GM21381 (cell line): Measurements from ENCODE around the gene MOV10L1.

Source experiments
- ATAC-seq: cut with Tn5 transposase; IDR thresholded peaks from one replicate; pipeline ENCODE4 v1.9.1; 2021; ENCODE audit warnings: mild to moderate bottlenecking, moderate library complexity; ENCODE audit not compliant: unreplicated experiment

MOV10L1 gene

GRCh38 chr22:50101870-50102565 lies 12.2 kb downstream of the MOV10L1 start:
- no peak for ATAC-seq

DNA sequence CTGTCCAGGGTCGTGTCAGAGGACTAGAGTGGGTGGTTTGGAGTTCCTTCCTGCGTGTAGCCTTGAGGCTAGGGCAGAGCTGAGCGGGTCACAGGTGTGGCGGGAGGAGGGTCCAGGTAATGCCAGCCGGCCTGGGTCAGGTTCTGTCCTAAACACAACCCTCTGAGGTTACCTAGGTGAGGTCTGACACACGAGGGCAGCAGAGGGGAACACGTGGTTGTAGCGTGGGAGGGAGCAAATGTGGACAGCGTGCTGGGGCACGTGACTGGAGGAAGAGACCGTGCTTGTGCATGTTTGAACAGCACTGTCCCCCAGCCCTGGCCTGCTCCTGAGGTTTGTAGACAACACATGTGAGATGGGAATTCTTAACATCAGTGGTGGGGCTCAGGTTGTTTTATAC lies 13.1 kb downstream of the MOV10L1 start:
- ATAC-seq = no peak

DNA sequence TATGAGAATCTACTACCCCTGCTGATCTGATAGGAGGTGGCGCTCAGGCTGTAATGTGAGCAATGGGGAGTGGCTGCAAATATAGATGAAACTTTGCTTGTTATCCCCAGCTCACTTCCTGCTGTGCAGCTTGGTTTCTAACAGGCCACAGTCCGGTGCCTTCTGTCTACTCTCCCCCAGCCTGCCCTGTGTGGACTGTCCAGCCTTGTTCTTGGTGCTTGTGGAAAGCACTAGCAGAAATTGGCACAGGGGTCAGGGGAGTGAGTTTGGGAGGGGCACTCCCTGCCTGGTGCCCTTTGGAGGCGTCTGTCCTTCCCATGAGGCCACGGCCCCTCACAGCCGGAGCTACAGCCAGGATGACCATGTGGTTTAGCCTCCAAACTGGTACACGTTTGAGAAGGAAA lies 14.3 kb downstream of the MOV10L1 start:
- ATAC-seq = no peak

DNA sequence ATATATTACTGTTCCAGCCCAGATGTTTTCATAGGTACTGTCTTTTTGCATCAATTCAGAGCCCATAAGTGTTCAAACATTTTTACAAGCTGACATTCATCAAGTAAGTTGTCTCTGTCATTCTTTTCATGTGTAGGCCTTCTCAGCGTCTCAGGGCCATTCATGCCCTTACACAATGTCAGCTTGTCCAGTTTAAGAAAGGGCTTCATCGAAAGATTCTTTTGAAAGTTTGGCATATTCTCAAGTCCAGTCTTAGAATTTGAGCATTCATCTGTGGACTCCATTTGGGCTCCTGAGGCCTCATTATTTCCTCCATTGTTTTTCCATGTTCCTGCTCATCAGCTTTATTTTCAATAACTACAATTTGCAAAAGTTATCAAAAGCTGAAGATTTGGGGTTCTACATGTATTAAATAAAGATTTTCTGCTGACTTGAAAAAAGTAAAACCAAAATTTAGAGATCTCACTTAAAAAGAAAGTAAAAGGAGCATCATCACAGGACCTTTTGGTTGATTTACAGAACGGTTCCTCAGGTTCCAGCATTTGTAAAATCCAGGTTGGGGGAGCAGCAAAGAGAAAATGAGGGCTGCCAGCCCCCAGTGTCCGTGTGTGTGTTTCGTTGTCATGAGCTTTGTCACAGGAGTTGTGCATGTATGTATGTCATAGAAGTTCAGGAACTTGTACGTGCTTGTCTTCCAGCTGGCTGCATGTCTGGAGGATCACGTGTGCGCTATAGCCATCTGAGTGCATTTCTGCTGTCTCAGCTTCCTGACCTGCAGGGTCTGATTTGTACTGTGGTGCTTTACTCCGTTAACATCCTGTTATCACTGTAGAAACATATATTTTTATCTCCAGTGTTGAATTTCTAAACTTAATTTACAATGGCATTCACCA lies 15.6 kb downstream of the MOV10L1 start:
- ATAC-seq = no peak

DNA sequence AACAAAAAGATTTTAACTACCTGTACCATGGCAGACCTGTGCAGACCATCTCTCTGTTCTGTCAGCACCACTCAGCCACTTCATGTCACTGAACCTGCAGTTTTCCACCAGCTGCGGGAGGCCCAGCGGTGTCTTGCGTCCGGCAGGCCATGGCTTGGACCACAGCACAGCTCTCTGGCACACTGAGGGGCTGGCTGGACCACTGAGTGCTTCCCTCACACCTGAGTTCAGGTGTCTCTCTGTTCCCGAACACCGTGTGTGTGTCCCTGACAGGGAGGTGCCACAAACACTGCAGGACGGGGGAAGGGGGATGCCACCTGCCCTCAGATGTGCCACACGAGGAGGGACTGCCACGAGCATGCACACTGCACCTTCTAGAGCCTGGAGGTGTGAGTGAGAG lies 17.7 kb downstream of the MOV10L1 start:
- ATAC-seq = no peak

- no peak for ATAC-seq
These were observed 21.2 kb downstream of the MOV10L1 start for GRCh38 chr22:50111056-50111455.

- no peak for ATAC-seq
These were observed 22.6 kb downstream of the MOV10L1 start for GRCh38 chr22:50112151-50113118.

DNA sequence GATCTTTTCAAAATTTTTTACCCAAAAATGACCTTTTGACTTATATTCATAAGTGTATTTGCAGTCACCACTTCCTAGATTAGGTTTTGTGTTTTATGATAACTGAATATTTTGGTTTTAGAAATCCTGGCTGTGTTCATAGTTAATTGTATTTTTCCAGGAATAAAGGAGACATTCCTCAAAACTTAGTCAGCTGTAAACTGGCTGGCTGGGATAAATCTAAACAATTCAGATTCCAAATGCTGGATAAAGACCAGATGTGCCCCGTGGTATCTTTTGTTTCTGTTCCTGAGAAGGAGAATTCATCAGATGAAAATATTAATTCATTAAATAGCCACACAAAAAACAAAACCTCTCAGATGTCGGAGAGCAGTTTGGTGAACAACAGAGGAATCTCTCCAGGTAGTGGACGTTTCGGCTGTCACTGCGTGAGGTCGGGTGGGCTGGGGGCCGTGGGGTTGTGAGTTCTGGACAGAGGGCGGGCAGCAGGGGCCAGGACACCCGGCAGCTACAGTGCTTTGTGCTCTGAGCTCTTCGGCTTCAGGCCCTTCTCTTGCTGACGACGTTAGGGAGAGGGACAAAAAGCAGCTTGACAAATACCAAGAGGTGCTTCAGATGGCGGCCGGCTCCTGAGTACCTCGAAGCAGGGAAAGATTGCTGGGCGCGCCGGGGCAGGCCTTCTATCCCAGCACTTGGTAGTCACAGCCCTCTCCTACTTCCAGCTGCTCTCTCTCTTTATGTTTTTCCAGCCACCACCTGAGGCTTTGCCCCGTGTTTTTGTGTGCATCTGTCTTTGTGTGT lies 24.6 kb downstream of the MOV10L1 start:
- ATAC-seq = no peak

DNA sequence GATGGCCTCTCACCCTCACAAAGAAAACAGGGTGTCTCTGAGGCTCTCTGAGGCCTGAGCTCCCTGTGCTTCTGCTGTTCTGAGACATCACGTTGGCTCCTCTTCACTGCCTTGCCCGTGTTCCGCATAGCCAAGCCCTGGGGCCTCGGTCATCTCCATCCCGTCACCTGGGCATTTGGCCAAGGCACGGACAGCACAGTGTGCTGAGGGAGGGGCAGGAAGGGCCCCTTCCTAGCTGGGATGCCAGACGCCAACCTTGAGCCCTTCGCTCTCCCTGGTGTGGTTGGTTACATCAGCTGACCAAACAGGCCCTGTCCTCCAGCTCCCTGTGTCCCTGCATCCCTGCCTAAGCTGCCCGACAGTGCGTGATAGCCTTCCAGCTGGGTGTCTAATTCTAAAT lies 25.9 kb downstream of the MOV10L1 start:
- no peak for ATAC-seq

GRCh38 chr22:50117168-50117762 lies 27.5 kb downstream of the MOV10L1 start:
- ATAC-seq = no peak

DNA sequence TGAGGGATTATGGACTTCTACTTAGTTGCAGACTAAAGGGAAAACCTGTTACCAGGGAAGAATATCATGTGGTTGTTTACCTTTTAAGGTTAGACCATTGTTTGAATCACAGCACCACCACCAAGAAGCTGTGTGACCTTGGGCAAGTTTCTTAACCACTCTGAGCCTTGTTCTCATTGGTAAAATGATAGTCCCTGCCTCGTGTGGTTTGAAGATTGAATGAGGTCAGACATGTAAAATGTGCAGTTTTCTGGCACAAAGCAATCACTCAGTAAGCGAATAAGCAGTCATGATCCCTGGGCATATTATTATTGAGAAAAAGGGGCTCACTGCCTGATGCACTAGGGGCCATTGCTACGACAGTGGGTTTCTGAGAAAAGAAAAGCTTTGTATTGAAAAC lies 28.3 kb downstream of the MOV10L1 start:
- no peak for ATAC-seq

GRCh38 chr22:50118557-50119168 lies 28.9 kb downstream of the MOV10L1 start:
- ATAC-seq = no peak

DNA sequence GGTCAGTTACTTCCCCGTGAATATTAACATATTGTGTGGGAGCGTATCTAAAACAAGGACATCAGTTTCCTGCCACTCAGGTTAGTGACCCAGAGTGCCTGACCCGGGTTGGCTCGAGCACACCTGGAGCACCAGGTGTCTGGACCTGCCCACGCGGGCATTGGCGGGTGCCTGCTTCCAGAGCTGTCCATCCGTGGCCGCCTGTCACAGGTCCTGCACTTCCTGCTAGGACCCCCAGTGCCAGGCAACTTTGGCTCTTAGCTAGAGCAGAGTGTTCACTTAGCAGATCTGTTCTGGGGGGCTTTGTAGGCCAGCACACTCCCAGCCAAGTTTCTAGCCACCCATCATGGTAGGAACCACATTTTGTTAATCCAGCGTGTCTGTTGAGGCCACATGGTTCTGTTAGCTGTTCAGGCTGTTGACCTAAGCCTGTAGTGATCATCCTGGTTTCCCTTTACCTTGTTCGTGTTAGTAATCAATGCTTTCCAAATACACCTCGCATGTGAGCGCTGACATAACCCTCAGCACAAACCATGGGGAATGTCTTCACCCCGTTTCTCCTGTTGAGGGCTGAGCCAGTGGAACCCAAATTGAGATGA lies 29.5 kb downstream of the MOV10L1 start:
- ATAC-seq = no peak

DNA sequence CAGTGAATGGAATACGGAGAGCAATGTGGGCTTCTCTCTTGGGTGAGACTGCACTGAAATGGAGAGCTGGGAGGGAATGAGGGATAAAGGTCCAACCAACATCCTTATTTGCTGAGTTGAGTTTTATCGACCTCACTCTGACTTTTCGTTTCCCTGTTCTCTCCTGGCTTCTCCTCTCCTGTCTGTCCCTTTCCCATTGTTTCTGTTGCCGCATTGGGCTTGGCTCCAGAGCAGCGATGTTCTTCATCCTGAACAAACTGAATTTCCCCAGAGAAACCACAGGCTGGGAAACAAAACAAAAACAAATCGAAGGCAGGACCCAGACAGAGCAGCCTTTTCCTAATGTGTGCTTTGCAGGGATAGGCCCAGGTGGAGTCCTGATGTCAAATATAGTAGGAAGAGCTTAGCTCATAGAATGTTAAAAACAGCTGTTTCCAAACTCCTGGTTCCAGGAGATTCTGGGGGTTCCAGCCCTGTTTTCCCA lies 30.0 kb downstream of the MOV10L1 start:
- no peak for ATAC-seq

DNA sequence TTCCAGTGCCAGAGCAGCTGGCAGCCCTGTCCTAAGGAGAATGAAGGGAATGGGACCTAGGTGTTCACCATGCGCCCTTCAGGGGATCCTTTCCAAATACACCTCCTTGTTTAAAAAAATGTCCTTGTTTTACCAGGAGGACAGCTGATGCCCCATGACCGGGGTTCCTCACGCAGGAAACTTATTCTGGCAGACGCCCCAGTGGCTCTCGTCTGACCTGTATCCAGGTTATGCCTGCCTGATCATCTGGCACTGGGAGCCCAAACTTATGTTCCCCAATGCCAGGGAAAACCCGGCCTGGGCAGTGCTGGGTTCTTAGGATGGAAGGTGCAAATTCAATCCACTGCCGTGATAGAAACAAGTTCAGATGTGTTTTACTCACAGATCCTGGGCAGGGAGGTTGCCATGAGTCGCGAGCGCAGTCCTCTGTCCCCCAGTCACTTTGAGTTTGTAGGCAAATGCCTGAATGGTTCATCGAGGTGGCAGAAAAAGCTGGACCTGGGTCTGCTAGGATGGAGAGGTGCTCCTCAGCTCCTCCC lies 31.5 kb downstream of the MOV10L1 start:
- no peak for ATAC-seq

DNA sequence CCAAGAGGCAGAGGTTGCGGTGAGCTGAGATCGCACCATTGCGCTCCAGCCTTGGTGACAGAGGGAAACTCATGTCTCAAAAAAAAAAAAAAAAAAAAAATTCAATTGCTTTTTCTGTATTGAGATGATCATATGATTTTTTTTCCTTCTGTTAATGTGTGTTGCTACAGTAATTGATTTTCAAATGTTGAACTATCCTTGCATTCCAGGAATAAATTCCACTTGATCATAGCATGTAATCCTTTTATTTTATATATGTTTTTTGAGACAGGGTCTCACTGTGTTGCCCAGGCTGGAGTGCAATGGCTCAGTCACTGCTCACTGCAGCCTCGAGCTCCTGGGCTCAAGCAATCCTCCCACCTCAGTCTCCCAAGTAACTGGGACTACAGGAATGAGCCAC lies 33.3 kb downstream of the MOV10L1 start:
- no peak for ATAC-seq

- no peak for ATAC-seq
These were observed 35.2 kb downstream of the MOV10L1 start for GRCh38 chr22:50125029-50125428.

DNA sequence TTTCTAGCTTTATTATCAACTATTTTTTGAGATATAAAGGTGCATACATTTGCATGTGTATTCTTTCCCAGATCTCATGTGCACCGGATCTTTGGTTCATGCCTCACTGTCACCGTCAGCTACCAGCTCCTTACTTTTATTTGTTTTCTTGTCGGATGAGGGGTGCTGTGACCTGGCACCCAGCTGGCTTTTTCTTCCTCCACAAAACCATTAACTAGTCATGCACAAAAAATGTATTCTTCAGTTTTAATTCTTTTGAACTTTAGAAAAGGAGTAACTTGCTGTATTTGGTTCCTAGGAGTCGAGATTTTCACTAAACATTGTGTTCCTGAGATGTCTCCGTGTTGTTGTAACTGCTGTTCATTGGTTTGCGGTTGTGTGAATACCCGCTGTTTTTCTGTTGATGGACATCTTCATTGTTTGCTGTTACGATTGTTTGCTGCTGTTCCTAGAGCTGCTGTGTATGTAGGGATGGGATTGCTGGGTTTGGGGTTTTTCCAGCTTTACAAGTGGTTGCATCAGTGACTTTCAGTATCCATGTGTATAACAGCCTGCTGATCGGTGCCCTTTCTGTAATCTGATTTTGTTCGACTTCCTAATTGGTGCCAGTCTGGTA lies 39.4 kb downstream of the MOV10L1 start:
- no peak for ATAC-seq
